Body of pancreas (tissue), 4 donors: Measurements from ENCODE around the gene RPS15A. TPM values are rescaled to one million over a fixed set of nuclear protein-coding genes. Genes with fewer than 3 reads are reported as not detected.

Experiments
- ATAC-seq: fragments of 150-250 bp; one replicate; pipeline ENCODE4 v1.9.1; 2016
- DNase-seq, 4 donors: peaks; one replicate each; pipeline ENCODE4 v3.0.0-alpha.2; 2019
- H3K27ac ChIP-seq, 4 donors: fragments of 200-600 bp; sonication (generic); 1 replicate in 3 of 4; 2 replicates in 1 of 4; pipeline versions ENCODE4 v1.5.1 to v1.6.1; 2016 to 2019; ENCODE audit warnings: mild to moderate bottlenecking in 1 of 4, mixed read lengths in 1 of 4, moderate library complexity in 1 of 4
- H3K27me3 ChIP-seq, 2 donors: fragments of 200-600 bp; sonication (generic); one replicate each; pipeline ENCODE4 v1.6.0; 2016; ENCODE audit warnings: mild to moderate bottlenecking in 1 of 2
- H3K36me3 ChIP-seq, 2 donors: fragments of 200-600 bp; sonication (generic); replicated peaks in 1 of 2; 2 replicates each; pipeline ENCODE4 v1.5.1; 2016; ENCODE audit warnings: low read depth in 2 of 2; ENCODE audit not compliant: insufficient read depth in 1 of 2
- H3K4me1 ChIP-seq: fragments of 200-600 bp; sonication (generic); one replicate; pipeline ENCODE4 v1.6.0; 2016
- H3K4me3 ChIP-seq, 2 donors: fragments of 200-600 bp; sonication (generic); 1 replicate in 1 of 2; 2 replicates in 1 of 2; pipeline ENCODE4 v1.5.1; 2016 to 2019
- H3K9me3 ChIP-seq, 3 donors: fragments of 200-600 bp; sonication (generic); 1 replicate in 2 of 3; 2 replicates in 1 of 3; pipeline ENCODE4 v1.5.1; 2016
- POLR2A ChIP-seq, 3 donors: fragments of 450-650 bp; IDR thresholded peaks; one replicate each; pipeline ENCODE4 v1.6.1; 2016; ENCODE audit warnings: antibody characterized with exemption in 3 of 3, mild to moderate bottlenecking in 2 of 3
- WGBS, 2 donors: methylation state at CpG; one replicate each; pipeline ENCODE4 v1.1.5; 2017; 5-methylcytosine and 5-hydroxymethylcytosine counted together
- intact Hi-C: fragments of 100-400 bp; cut with DNase I; formaldehyde crosslinking; loops from one replicate; pipeline ENCODE4 v1.15.1; 2023
- total RNA-seq, 2 donors: library from RNA; depleted of rRNA; stranded (reverse); fragments of >200 nt; gene quantifications; one replicate each; pipeline ENCODE4 v1.1.0, GENCODE V29; 2016
- TF ChIP-seq, protein P1 (sequence below), 7 experiments: fragments of 450-650 bp in 4 of 7; fragments of 200-600 bp in 3 of 7; sonication (generic) in 3 of 7; IDR thresholded peaks; one replicate each; pipeline ENCODE4 v1.5.1; 2016 to 2019; ENCODE audit warnings: antibody characterized with exemption in 7 of 7

The RPS15A gene
- total RNA-seq, 2 donors from 2014 or later, result 232 to 393 TPM

- Histone ChIP-seq H3K36me3 (peaks cover 33 to 68% of the 10 kb centered on the region in 2 donors), H3K4me1 (no peaks in the 10 kb centered on the region), H3K27me3 (no peaks in the 10 kb centered on the region), H3K27ac (no peak overlapping the region), H3K4me3 (no peak overlapping the region), H3K9me3 (no peaks in the 10 kb centered on the region)
- ATAC-seq (no peak), DNase-seq (no peak)
- TF ChIP-seq, protein P1, sequence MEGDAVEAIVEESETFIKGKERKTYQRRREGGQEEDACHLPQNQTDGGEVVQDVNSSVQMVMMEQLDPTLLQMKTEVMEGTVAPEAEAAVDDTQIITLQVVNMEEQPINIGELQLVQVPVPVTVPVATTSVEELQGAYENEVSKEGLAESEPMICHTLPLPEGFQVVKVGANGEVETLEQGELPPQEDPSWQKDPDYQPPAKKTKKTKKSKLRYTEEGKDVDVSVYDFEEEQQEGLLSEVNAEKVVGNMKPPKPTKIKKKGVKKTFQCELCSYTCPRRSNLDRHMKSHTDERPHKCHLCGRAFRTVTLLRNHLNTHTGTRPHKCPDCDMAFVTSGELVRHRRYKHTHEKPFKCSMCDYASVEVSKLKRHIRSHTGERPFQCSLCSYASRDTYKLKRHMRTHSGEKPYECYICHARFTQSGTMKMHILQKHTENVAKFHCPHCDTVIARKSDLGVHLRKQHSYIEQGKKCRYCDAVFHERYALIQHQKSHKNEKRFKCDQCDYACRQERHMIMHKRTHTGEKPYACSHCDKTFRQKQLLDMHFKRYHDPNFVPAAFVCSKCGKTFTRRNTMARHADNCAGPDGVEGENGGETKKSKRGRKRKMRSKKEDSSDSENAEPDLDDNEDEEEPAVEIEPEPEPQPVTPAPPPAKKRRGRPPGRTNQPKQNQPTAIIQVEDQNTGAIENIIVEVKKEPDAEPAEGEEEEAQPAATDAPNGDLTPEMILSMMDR (IDR thresholded peaks at IDR 0.05), result no peak
- TF ChIP-seq POLR2A (IDR thresholded peaks at IDR 0.05), result no peak
- intact Hi-C loops, result no loop called here
- 89 to 93% methylated on average over 9 of the region's 9 CpGs for WGBS, 2 donors
Measured at GRCh38 chr16:18833707-18834505, 43.8 kb upstream of the RPS15A start.

DNA sequence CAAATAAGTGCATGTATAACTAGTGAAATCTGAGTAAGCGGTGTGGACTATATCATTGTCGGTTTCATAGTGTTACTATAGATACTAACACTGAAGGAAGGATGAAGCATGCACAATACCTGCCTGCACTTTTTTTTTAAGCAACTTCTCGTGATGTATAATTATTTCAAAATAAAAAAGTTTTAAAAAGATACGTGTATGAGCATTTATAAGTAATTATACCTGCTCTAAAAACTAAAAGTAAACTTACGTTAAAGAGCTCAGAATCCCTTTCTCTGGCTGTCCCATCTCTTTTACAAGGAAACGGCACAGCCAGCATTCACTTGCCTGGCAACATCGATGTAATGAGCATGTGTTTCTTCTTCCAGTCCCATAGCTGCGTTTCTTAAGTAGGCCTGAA lies 42.5 kb upstream of the RPS15A start:
- ATAC-seq (no peak), DNase-seq (no peak)
- H3K9me3 ChIP-seq, result no peaks in the 10 kb centered on the region
- no peaks in the 10 kb centered on the region for H3K4me1 ChIP-seq
- TF ChIP-seq POLR2A (IDR thresholded peaks at IDR 0.05), result no peak
- TF ChIP-seq, protein P1 (IDR thresholded peaks at IDR 0.05), result no peak
- H3K36me3 ChIP-seq, result peaks cover 33 to 66% of the 10 kb centered on the region in 2 donors
- no peak overlapping the region for H3K4me3 ChIP-seq
- no peak overlapping the region for H3K27ac ChIP-seq
- intact Hi-C loops, result no loop called here
- 87 to 89% methylated on average over 8 of the region's 8 CpGs for WGBS, 2 donors
- no peaks in the 10 kb centered on the region for H3K27me3 ChIP-seq

DNA sequence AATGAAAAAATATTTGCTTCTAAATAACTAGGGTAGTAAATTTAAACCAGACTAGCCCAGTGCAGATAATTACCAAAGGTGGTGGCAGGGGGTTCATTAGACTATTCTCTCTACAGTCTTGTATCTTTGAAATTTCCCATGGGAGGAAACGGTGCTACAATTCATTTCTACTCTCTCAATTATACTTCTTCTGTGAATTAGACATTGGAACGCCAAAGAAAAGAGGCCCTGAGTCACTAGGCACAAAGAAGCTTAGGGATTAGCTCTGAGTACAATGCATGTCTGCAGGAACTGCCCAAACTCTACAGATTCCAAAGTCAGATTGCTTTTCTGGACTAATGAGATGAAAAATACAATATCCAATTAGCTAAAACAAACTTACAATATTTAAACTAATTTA lies 41.9 kb upstream of the RPS15A start:
- intact Hi-C loops, result no loop called here
- no peaks in the 10 kb centered on the region for H3K4me1 ChIP-seq
- no peaks in the 10 kb centered on the region for H3K27me3 ChIP-seq
- no peak overlapping the region for H3K27ac ChIP-seq
- no peak for ATAC-seq
- no peak overlapping the region for H3K4me3 ChIP-seq
- DNase-seq, result no peak
- TF ChIP-seq, protein P1 (IDR thresholded peaks at IDR 0.05), result no peak
- TF ChIP-seq POLR2A (IDR thresholded peaks at IDR 0.05), result no peak
- H3K36me3 ChIP-seq, result peaks cover 33 to 62% of the 10 kb centered on the region in 2 donors
- WGBS, 2 donors, result 82 to 84% methylated on average over 2 of the region's 2 CpGs
- H3K9me3 ChIP-seq, result no peaks in the 10 kb centered on the region

DNA sequence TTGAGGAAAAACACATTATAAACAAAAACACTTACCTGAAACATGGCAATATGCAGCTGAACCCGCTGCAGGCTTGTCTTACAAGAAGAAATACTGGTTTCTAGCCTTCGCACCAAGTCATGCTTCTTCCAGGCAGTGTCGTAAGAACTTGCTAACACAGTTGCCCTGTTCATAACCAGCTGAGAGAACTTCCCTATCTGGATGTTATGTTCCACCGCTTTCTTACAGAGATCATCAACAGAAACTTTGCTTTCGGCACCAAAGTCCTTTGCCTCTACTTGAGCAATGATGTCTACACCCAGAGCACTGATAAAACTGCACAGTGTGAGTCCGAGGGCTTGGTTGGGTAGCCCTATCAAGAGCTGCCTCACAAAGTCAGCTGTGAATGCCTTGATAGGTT lies 39.1 kb upstream of the RPS15A start:
- no peak overlapping the region for H3K4me3 ChIP-seq
- no peaks in the 10 kb centered on the region for H3K9me3 ChIP-seq
- H3K4me1 ChIP-seq, result no peaks in the 10 kb centered on the region
- DNase-seq, result no peak
- intact Hi-C loops, result no loop called here
- no peak overlapping the region for H3K27ac ChIP-seq
- H3K36me3 ChIP-seq, result peaks cover 9 to 41% of the 10 kb centered on the region in 2 donors
- H3K27me3 ChIP-seq, result no peaks in the 10 kb centered on the region
- no peak for ATAC-seq
- WGBS, 2 donors, result 92 to 97% methylated on average over 6 of the region's 6 CpGs
- no peak for TF ChIP-seq POLR2A (IDR thresholded peaks at IDR 0.05)
- TF ChIP-seq, protein P1 (IDR thresholded peaks at IDR 0.05), result no peak

DNA sequence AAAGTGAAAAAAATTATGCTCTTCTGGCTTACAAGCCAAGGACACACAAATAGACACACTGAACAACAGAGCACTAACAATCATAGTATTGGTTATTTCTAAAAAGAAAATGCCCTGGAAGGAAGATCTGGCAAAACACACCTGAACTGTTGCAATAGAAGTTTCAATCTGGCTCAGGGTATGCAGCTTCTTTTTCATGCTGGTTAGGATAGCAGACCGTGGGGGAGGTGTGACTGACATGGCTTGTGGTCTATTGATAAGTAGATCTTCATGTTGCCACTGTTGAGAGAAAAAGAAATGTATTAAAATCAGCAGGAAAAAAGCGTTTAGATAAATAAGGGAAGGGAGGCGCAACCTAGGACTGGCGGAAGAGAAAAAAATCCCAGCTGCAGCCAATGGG lies 37.8 kb upstream of the RPS15A start:
- Histone ChIP-seq H3K36me3 (peaks cover 0 to 34% of the 10 kb centered on the region in 2 donors), H3K27ac (no peak overlapping the region), H3K4me3 (no peak overlapping the region), H3K27me3 (no peaks in the 10 kb centered on the region), H3K9me3 (no peaks in the 10 kb centered on the region), H3K4me1 (no peaks in the 10 kb centered on the region)
- no peak for DNase-seq
- 94 to 95% methylated on average over 4 of the region's 4 CpGs for WGBS, 2 donors
- intact Hi-C loops, result no loop called here
- ATAC-seq, result no peak
- TF ChIP-seq, protein P1 (IDR thresholded peaks at IDR 0.05), result no peak
- TF ChIP-seq POLR2A (IDR thresholded peaks at IDR 0.05), result no peak
